Body of pancreas (tissue), 4 donors: ENCODE data around the gene SLC6A19.

Source experiments
- CTCF ChIP-seq, 7 experiments: fragments of 450-650 bp in 4 of 7; fragments of 200-600 bp in 3 of 7; sonication (generic) in 3 of 7; IDR thresholded peaks; one replicate each; pipeline ENCODE4 v1.5.1; 2016 to 2019; ENCODE audit warnings: antibody characterized with exemption in 7 of 7
- POLR2A ChIP-seq, 3 donors: fragments of 450-650 bp; IDR thresholded peaks; one replicate each; pipeline ENCODE4 v1.6.1; 2016; ENCODE audit warnings: antibody characterized with exemption in 3 of 3, mild to moderate bottlenecking in 2 of 3

DNA sequence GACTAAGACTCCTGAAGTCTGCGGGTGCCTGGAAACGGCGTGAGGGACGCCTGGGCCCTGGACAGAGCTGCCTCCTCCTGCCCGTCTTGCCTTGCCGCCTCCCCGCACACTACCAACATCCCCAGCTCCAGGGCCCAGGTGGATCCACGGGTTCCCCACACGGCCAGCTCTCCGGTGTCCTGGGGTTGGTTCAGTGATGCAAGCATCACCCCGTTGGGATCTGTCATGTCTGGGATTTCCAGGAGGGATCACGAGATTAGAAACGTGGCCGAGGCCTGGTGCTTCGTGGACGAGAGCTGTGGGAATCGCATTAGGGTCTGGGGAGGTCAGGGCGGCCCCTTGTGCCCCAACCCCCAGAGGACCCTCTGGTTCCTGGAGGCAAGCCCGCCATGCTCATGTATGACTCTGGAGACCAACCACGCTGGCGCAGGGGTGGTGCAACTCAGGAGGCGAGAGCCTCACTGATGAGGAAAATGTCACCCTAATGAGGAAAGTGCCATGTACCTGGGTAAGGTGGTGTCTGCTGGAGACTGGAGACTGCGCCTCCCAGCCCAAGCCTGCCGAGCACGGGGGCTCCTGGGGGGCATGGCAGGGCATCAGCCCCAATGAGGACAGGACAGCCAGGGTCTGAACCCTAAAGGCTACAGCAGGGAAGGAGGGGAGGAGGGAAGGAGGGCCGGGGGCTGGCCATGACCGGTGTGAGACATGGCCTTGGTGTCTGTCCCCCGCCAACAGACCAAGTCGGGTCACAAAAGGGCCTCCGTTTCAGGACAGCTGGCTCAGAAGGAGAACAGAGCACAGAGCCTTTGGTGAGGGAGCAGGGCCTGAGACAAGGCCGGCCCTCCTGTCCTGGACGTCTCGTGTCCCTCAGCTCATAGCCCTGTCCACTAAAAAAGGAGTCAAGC is 31.9 kb upstream of the SLC6A19 start:
- TF ChIP-seq CTCF (IDR thresholded peaks at IDR 0.05) (no peak), POLR2A (IDR thresholded peaks at IDR 0.05) (no peak)
